ENCODE results near the gene KIF5B. TPM values are rescaled to one million over a fixed set of nuclear protein-coding genes. Genes with fewer than 3 reads are reported as not detected.

The KIF5B gene
- total and polyA plus RNA-seq, 2 donors (not counting 3 experiments of a cell fraction or from before 2014, with no cell fraction given), result 24.7 to 159 TPM

DNA sequence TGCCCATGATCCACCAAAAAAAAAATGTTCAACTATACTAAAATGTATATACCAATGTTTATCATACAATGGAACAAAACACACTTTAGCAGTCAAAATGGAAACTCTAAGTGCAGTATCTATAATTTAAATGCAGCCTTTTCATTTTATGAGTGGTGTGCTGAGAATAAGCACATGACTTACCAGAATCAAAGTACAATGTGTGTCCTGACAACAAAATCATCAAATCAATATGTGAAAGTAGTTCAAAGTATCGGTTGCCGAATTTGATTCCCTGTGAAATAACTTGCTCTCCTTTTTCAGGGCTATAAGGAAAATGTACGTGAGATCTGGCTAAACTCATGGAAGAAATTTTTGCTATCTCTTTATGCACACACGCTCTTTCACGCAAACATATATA lies 16.9 kb upstream of the KIF5B start:
- H3K9ac ChIP-seq (replicated peaks; ENCODE audit: extremely low read depth, insufficient read depth, low read length), result no peak overlapping the region
- POLR2A ChIA-PET, result no interaction called here
- H4K20me1 ChIP-seq (replicated peaks; ENCODE audit: control insufficient read depth, extremely low read depth, insufficient read depth, low read length), result no peaks in the 10 kb centered on the region
- no peak overlapping the region for H3K4me2 ChIP-seq (ENCODE audit: insufficient read depth, low read length)
- H3K4me1 ChIP-seq (ENCODE audit: control insufficient read depth, extremely low read depth, insufficient read depth, low read length), result no peaks in the 10 kb centered on the region
- DNase-seq (ENCODE audit: low read depth, low spot score), result no peak
- H3K36me3 ChIP-seq (ENCODE audit: control insufficient read depth in 2 of 2, extremely low read depth in 1 of 2, insufficient read depth in 2 of 2, low read length in 2 of 2), result no peaks in the 10 kb centered on the region
- no peak overlapping the region for H2AFZ ChIP-seq (ENCODE audit: low read depth, low read length)
- dilution Hi-C loops (cut with MboI; ENCODE audit: extremely low pct_ligation_motif_present, low sequenced_read_pairs) (no loop called here), intact Hi-C loops (cut with micrococcal nuclease) (no loop called here)
- H3K79me2 ChIP-seq (ENCODE audit: control insufficient read depth, insufficient read depth, low read length), result no peaks in the 10 kb centered on the region
- TF ChIP-seq MYC (IDR thresholded peaks at IDR 0.05; ENCODE audit: low read depth, low read length) (no peak), POLR2A (IDR thresholded peaks at IDR 0.05; ENCODE audit: low read depth, low read length) (no peak), GATA2 (IDR thresholded peaks at IDR 0.05; ENCODE audit: insufficient read depth, insufficient read length, low read depth, low read length) (no peak), EZH2 (IDR thresholded peaks at IDR 0.05; ENCODE audit: borderline replicate concordance, low read depth, low read length, severe bottlenecking) (no peak), FOS (IDR thresholded peaks at IDR 0.05; ENCODE audit: borderline replicate concordance, insufficient read depth, low read length) (no peak), POLR2AphosphoS5 (IDR thresholded peaks at IDR 0.05; ENCODE audit: insufficient read depth, low read depth, low read length) (no peak), JUN (IDR thresholded peaks at IDR 0.05; ENCODE audit: borderline replicate concordance, insufficient read depth, insufficient read length, low read depth) (no peak)
- TF ChIP-seq, protein P1, sequence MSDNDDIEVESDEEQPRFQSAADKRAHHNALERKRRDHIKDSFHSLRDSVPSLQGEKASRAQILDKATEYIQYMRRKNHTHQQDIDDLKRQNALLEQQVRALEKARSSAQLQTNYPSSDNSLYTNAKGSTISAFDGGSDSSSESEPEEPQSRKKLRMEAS (IDR thresholded peaks at IDR 0.05; ENCODE audit: insufficient read depth, insufficient read length), result no peak
- TF ChIP-seq, protein P2, sequence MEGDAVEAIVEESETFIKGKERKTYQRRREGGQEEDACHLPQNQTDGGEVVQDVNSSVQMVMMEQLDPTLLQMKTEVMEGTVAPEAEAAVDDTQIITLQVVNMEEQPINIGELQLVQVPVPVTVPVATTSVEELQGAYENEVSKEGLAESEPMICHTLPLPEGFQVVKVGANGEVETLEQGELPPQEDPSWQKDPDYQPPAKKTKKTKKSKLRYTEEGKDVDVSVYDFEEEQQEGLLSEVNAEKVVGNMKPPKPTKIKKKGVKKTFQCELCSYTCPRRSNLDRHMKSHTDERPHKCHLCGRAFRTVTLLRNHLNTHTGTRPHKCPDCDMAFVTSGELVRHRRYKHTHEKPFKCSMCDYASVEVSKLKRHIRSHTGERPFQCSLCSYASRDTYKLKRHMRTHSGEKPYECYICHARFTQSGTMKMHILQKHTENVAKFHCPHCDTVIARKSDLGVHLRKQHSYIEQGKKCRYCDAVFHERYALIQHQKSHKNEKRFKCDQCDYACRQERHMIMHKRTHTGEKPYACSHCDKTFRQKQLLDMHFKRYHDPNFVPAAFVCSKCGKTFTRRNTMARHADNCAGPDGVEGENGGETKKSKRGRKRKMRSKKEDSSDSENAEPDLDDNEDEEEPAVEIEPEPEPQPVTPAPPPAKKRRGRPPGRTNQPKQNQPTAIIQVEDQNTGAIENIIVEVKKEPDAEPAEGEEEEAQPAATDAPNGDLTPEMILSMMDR (IDR thresholded peaks at IDR 0.05; ENCODE audit: extremely low read depth in 1 of 2, insufficient read depth in 1 of 2, low read depth in 1 of 2, low read length in 2 of 2), result no peak
- H3K9me3 ChIP-seq (replicated peaks; ENCODE audit: control insufficient read depth, insufficient read depth, low read length), result no peaks in the 10 kb centered on the region
- H3K9me1 ChIP-seq (replicated peaks; ENCODE audit: control insufficient read depth, extremely low read depth, insufficient read depth, low read length), result peaks cover 2% of the 10 kb centered on the region
- no peak overlapping the region for H3K4me3 ChIP-seq (replicated peaks in 1 of 3; ENCODE audit: insufficient read depth in 1 of 3, low read depth in 1 of 3, low read length in 3 of 3)
- BruUV-seq (replicated peaks), result no TSS peak
- no peak overlapping the region for H3K27ac ChIP-seq (ENCODE audit: insufficient read depth, low read depth, low read length)
- FAIRE-seq, result no peak
- peaks cover 0 to 9% of the 10 kb centered on the region in 2 experiments for H3K27me3 ChIP-seq (ENCODE audit: control insufficient read depth in 2 of 2, insufficient read depth in 2 of 2, low read length in 2 of 2)
- CTCF ChIA-PET, result no interaction called here
